Progenitor cell of endocrine pancreas (in vitro differentiated cells): Measurements from ENCODE around the gene CDH13. TPM values are rescaled to one million over a fixed set of nuclear protein-coding genes. Genes with fewer than 3 reads are reported as not detected.

Experiments used
- DNase-seq: peaks from one replicate; pipeline ENCODE4 v3.0.0; 2021; ENCODE audit warnings: low spot score; ENCODE audit not compliant: unreplicated experiment
- H3K27ac Mint-ChIP-seq: 2 replicates; pipeline ENCODE4 v1.8.0; 2021; ENCODE audit warnings: mild to moderate bottlenecking, moderate library complexity, mixed read lengths
- H3K27me3 Mint-ChIP-seq: 2 replicates; pipeline ENCODE4 v1.8.0; 2021; ENCODE audit warnings: mixed read lengths
- H3K36me3 Mint-ChIP-seq: 2 replicates; pipeline ENCODE4 v1.8.0; 2022; ENCODE audit warnings: mixed read lengths; ENCODE audit not compliant: insufficient read depth
- H3K4me1 Mint-ChIP-seq: 2 replicates; pipeline ENCODE4 v1.8.0; 2021; ENCODE audit warnings: low read depth, mixed read lengths
- H3K4me3 Mint-ChIP-seq: 2 replicates; pipeline ENCODE4 v1.8.0; 2021; ENCODE audit warnings: low read depth, mild to moderate bottlenecking, moderate library complexity, mixed read lengths
- H3K9me3 Mint-ChIP-seq: 2 replicates; pipeline ENCODE4 v1.8.0; 2021; ENCODE audit warnings: low read depth, mixed read lengths
- total RNA-seq: library from RNA; stranded (reverse); gene quantifications from 2 replicates; pipeline ENCODE4 v1.2.1, GENCODE V29; 2021
- TF ChIP-seq, protein P1 (sequence below): fragments of 200-600 bp; sonication (generic); IDR thresholded peaks from one replicate; pipeline ENCODE4 v1.5.0; 2021; ENCODE audit warnings: antibody characterized with exemption, mild to moderate bottlenecking; ENCODE audit not compliant: unreplicated experiment

CDH13 gene
- total RNA-seq, 1 donor from 2014 or later: 0.38 TPM

DNA sequence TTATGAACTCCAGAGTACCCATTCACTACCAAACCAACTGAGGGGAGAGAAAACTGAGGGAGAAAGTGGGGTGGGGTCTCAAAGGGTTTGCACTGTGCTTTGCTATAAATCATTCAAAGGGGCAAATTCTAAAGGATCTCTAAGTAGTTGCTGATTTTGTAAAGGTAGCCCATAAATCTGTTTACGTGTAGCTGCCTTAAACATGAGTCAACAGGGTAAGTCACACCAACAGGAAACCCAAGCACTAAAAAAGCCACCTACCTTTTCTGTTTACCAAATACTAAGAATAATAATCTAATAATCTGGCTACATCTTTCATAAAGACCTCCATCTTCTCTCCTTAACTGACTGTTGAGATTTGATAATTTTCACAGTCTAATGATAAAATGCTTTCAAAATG is 1172.6 kb downstream of the CDH13 start:
- peaks cover 5% of the 10 kb centered on the region for H3K9me3 Mint-ChIP-seq
- peaks cover 8% of the 10 kb centered on the region for H3K4me1 Mint-ChIP-seq
- H3K27me3 Mint-ChIP-seq: peaks cover 4% of the 10 kb centered on the region
- H3K36me3 Mint-ChIP-seq: no peaks in the 10 kb centered on the region
- H3K4me3 Mint-ChIP-seq: no peak overlapping the region
- H3K27ac Mint-ChIP-seq: no peak overlapping the region
- TF ChIP-seq, protein P1, sequence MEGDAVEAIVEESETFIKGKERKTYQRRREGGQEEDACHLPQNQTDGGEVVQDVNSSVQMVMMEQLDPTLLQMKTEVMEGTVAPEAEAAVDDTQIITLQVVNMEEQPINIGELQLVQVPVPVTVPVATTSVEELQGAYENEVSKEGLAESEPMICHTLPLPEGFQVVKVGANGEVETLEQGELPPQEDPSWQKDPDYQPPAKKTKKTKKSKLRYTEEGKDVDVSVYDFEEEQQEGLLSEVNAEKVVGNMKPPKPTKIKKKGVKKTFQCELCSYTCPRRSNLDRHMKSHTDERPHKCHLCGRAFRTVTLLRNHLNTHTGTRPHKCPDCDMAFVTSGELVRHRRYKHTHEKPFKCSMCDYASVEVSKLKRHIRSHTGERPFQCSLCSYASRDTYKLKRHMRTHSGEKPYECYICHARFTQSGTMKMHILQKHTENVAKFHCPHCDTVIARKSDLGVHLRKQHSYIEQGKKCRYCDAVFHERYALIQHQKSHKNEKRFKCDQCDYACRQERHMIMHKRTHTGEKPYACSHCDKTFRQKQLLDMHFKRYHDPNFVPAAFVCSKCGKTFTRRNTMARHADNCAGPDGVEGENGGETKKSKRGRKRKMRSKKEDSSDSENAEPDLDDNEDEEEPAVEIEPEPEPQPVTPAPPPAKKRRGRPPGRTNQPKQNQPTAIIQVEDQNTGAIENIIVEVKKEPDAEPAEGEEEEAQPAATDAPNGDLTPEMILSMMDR: no peak
- no peak for DNase-seq

DNA sequence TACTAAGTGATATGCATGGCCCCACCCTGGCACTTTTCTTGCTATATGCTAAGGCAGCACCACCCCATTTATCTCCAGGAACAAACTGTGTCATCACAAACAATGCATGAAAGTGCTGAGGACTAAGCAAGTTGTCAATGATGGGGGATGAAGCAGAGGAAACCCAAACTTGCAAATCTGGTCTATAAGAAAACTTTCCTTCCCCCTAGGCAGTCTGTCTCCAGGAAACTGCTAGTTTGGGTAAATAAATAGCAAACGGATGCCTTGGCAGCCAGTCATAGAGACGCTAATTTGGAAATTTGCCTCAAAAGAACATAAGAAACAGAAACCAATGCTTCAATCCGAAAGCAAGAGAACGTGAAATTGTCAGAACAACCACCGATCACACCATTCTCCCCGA is 1175.4 kb downstream of the CDH13 start:
- Mint-ChIP-seq H3K4me1 (peaks cover 8% of the 10 kb centered on the region), H3K27me3 (peaks cover 8% of the 10 kb centered on the region), H3K9me3 (peaks cover 5% of the 10 kb centered on the region), H3K36me3 (no peaks in the 10 kb centered on the region), H3K27ac (no peak overlapping the region), H3K4me3 (no peak overlapping the region)
- TF ChIP-seq, protein P1: no peak
- no peak for DNase-seq

DNA sequence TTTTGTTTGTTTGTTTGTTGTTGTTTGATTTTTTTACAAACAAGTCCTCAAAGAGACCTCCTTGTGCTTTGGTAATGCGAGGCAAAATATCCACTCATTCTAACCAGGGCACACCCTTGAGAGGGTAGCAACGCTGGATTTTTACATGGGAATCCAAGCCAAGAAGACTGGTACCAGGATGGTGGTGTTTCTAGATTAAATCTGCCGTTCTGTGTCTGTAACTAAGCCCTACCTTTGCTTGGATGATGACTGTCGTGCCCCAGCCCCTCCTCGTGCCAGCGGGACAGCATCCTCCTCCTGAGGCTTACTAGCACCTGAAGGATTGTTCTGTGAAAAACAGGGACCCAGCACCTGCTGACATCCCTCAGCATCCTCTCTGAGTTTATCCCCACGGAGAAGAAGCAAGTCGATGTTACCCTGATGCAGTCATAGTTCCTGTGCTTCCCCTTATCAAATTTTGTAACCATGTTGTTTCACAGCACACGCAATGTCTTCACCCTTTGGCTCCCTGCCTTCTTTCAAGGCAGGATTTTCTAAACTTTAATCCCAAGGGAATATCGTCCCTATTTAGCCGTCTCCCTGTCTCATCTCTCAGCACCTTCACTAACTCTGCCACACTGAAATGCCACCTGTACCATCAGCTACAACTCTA is 1175.9 kb downstream of the CDH13 start:
- peaks cover 8% of the 10 kb centered on the region for H3K27me3 Mint-ChIP-seq
- peaks cover 8% of the 10 kb centered on the region for H3K4me1 Mint-ChIP-seq
- no peaks in the 10 kb centered on the region for H3K36me3 Mint-ChIP-seq
- DNase-seq: no peak
- peaks cover 5% of the 10 kb centered on the region for H3K9me3 Mint-ChIP-seq
- no peak overlapping the region for H3K4me3 Mint-ChIP-seq
- TF ChIP-seq, protein P1: no peak
- no peak overlapping the region for H3K27ac Mint-ChIP-seq

DNA sequence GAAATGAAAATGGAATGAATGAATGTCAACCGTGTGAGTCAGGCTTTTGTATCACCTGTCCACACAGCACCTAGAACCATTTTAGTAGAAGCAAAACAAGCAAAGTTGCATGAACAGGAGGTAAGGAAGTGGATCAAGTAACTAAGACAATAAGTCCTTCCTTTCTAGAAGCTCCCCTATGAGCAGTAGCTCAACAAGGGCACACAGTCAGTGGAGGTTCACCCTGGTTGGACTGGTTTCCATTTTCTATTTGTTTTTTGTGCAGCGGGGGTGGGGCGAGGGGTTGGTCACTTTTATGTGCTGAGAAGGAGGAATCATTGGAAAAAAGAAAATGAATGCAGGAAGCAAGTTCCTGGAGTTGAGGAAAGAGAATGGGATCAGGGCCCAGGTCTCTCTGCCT is 1177.0 kb downstream of the CDH13 start:
- Mint-ChIP-seq H3K36me3 (no peaks in the 10 kb centered on the region), H3K27ac (peak overlapping the region; percentile 85), H3K4me3 (no peak overlapping the region), H3K27me3 (peaks cover 8% of the 10 kb centered on the region), H3K9me3 (peaks cover 5% of the 10 kb centered on the region), H3K4me1 (peaks cover 14% of the 10 kb centered on the region)
- no peak for DNase-seq
- TF ChIP-seq, protein P1: no peak

DNA sequence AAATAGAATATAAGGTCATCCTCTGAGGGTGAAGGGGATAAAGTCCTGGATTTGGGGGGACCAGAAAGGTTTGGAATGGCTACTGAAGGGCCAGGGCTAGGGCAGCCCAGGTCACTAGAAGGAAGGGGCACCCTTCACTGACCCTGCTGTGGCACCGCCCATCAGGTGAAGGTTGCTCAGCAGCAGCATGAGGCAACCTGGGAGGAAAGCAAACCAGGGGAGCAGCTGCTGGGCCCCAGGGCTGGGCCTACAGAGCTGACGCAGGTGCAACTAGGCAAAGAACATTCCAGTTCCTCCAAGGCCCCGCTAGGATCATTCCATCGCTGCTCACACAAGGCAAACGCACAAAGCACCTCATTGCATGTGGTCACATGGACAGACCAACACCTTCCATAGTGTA is 1177.6 kb downstream of the CDH13 start:
- no peak overlapping the region for H3K27ac Mint-ChIP-seq
- no peak overlapping the region for H3K4me3 Mint-ChIP-seq
- peaks cover 5% of the 10 kb centered on the region for H3K9me3 Mint-ChIP-seq
- DNase-seq: no peak
- peaks cover 8% of the 10 kb centered on the region for H3K27me3 Mint-ChIP-seq
- H3K36me3 Mint-ChIP-seq: peaks cover 2% of the 10 kb centered on the region
- H3K4me1 Mint-ChIP-seq: peaks cover 18% of the 10 kb centered on the region
- TF ChIP-seq, protein P1: no peak
